SH-SY5Y (cell line): ENCODE data around the gene AACS.

Source experiments
- GATA2 ChIP-seq: IDR thresholded peaks from 2 replicates; pipeline ENCODE4 v1.6.1; 2011; ENCODE audit warnings: mild to moderate bottlenecking, low read depth, low read length
- GATA3 ChIP-seq: IDR thresholded peaks from 2 replicates; pipeline ENCODE4 v1.6.1; 2011; ENCODE audit warnings: low read depth, mild to moderate bottlenecking, low read length, moderate library complexity

The AACS gene, protein sequence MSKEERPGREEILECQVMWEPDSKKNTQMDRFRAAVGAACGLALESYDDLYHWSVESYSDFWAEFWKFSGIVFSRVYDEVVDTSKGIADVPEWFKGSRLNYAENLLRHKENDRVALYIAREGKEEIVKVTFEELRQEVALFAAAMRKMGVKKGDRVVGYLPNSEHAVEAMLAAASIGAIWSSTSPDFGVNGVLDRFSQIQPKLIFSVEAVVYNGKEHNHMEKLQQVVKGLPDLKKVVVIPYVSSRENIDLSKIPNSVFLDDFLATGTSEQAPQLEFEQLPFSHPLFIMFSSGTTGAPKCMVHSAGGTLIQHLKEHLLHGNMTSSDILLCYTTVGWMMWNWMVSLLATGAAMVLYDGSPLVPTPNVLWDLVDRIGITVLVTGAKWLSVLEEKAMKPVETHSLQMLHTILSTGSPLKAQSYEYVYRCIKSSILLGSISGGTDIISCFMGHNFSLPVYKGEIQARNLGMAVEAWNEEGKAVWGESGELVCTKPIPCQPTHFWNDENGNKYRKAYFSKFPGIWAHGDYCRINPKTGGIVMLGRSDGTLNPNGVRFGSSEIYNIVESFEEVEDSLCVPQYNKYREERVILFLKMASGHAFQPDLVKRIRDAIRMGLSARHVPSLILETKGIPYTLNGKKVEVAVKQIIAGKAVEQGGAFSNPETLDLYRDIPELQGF

DNA sequence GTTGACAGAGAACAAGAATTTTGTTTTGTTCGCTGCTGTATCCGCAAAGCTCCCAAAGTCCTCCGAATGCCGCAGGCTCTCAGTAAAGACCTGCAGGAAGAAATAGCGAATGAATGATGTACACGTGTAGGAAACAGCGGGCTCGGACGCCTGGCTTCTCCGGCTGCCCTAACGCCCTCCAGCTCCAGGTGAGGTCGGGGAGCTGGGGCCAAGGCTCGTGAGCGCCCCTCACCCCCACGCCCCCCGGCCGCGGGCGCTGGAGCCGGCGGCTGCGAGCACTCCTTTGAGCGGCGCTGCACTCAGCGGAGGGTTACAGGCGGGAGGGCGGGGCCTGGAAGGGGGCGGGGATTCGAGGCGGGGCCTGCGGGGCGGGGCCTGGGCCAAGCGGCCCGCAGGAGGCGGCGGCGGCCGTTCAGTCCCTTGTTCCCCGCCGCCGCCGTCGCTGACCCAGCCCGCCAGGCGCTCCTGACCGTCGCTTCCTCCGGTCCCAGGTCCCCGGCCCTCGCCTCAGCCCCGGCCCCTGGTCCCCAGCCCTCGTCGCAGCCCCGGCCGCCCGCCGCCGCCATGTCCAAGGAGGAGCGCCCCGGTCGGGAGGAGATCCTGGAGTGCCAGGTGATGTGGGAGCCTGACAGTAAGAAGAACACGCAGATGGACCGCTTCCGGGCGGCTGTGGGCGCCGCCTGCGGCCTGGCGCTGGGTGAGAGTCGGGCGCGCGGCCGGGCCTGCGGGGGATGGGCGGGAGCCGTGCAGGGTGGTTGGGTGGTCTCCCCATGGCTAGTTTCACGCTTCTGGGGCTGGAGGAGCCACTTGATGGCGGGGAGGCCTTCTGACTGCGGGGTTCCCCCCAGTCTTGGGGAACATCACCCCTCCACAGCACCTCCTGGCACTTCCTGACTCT, at the start of gene AACS:
Gene AACS (plus strand): TSS at position 415 of the 898 bp plus-strand sequence. CDS start 150 bp downstream, at position 565.
- no peak for TF ChIP-seq GATA3
- TF ChIP-seq GATA2, result no peak

DNA sequence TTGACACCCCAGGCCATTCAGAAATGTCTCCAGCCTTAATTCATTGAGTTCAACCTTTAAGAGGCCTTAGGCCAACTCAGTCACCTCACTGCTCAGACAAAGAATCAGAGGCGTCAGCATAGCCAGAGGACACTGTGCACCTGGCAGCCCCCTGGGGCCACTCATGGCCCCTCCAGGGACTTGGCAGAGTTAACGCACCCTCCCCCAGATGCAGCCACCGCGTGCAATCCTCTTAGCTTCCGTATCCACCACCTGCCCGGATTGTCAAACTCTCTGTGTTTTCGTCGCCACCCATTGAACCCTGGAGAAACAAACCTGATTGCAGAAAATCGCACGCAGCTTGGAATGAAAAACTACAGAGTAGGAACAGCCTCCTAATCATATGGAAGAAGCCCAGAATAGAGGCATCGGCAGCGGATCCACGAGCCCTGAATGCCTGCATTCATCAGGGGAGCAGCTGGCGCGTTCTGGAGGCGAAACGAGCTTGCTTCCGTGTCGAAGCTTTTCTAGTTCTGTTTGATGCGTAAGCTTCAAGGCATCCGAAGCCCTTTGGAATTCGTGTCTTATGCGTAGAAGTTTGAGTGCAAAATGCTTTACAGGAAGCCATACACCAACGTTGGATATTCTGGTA, 49.4 kb upstream of the AACS start:
- TF ChIP-seq GATA3, result no peak
- no peak for TF ChIP-seq GATA2

DNA sequence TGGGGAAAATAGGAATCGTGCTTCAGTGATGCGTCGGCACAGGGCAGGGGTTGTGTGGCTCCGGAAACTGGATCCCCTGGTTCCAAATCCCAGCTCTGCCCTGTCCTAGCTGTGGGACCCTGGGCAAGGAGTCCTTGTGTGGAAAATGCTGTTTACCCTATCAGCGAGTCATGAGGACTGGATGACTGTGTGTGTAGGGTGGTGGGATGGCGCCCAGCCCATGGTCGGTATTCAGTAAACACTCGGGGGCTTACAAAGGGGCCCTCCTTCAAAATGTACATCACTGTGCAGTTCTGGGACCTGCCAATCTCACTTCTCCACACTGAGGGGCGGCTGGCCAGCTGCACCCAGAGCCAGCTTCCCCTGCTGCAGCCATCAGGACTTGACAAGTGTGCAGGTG, 47.4 kb upstream of the AACS start:
- TF ChIP-seq GATA2 (no peak), GATA3 (no peak)

DNA sequence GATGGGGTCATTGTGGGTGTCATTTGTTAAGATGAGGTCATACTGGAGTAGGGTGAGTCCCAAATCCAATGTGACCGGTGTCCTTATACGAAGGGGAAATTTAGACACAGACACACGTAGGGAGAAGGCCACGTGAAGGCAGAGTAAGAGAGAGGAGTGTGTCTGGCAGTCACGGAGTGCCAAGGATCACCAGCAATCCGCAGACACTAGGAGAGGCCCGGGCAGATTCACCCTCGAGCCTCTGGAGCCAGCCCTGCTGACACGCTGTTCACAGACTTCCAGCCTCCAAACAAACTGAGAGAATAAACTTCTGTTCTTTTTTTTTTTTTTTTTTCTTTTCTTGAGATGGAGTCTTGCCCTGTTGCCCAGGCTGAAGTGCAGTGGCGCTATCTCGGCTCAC, 46.9 kb upstream of the AACS start:
- TF ChIP-seq GATA3 (no peak), GATA2 (no peak)

DNA sequence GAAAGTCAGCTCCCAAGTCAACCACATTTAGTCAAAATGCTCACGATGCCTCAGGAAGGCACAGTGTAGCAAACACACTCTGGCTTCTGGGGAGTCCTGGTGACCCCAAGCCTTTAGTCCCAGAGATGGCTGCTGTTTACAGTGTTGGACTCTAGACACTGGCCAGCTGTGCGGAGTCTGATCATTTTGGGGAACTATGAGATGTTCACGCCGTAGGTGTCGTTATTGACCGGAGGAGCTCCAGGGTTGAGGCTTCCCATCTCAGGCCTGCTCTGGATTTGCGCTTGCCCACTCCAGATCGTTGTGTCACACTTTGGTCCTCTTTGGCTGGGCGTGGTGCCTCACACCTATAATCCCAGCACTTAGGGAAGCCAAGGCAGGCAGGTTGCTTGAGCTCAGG, 44.1 kb upstream of the AACS start:
- no peak for TF ChIP-seq GATA3
- TF ChIP-seq GATA2, result no peak

DNA sequence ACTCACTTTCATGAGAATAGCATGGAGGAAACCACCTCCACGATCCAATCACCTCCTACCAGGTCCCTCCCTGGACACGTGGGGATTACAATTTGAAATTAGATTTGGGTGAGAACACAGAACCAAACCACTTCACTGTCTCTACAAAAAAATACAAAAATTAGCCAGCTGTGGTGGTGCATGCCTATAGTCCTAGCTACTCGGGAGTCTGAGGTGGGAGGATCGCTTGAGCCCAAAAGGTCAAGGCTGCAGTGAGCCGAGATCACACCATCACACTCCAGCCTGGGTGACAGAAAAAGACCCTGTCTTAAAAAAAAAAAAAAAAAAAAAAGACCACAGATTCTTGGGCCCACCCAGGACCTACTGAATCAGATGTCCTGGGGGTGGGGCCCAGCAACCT, 43.5 kb upstream of the AACS start:
- TF ChIP-seq GATA2, result no peak
- TF ChIP-seq GATA3, result no peak

DNA sequence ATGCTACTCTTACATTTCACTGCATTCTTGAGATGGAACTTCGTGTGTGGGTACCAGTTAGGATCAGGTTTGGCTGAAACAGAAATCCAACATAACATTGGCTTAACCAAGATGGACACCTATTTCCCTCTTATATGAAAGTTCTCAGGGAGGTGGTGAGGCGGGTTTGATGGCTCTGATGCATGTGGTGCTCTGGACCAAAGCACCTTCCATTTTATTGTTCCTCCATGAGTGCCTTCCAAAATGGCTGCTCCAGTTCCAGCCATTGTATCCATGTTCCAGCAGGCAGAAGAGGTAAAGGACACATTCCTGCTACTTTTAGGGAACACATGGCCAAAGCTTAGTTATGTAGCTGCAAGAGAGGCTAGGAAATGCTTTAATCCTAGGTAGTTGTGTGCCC, 42.2 kb upstream of the AACS start:
- TF ChIP-seq GATA3, result no peak
- TF ChIP-seq GATA2, result no peak

DNA sequence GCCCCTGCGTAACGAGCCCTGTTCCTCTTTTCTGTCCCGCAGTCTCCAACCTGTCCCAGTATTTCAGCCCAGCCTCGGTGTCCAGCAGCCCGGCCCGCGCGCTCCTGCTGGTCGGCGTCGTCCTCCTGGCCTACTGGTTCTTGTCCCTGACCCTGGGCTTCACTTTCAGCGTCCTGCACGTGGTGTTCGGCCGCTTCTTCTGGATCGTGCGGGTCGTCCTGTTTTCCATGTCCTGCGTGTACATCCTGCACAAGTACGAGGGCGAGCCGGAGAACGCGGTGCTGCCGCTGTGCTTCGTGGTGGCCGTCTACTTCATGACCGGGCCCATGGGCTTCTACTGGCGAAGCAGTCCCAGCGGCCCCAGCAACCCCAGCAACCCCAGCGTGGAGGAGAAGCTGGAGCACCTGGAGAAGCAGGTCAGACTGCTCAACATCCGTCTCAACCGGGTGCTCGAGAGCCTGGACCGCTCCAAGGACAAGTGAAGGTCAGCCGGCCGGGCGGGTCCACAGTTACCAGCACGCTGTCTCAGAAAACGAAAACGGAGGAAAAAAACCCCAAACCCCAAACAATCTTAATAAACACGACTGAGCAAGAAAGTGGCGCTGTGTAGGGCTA, 40.2 kb upstream of the AACS start:
- no peak for TF ChIP-seq GATA3
- no peak for TF ChIP-seq GATA2

DNA sequence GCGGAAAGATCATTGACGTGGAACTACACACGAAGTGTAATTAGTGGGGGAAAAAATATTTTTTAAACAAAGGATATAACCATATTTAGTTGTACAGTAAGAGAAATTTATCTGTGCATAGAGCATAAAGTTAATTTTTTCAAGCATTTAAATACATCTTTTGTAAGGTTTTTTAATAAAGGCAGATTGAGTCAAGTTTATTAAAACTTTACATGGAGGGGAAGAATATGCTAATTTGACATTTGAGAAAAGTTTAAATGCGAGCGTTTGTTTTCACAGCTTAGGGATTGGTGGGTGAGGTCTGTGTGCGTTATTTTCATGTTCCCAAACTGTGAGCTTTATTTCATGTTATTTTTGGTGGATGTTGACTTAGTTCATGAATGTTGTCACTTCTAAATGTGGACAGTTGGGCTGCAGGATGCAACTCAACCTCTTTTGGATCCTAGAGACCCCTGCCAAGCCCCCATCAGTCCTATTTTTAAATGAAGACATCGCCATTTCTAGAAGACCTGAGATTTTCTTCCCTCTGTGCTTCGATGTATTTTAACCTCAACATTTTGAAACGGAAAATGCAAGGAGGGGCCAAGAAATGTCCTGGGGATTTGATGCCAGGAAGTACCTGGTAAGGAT, 39.5 kb upstream of the AACS start:
- no peak for TF ChIP-seq GATA2
- TF ChIP-seq GATA3, result no peak

DNA sequence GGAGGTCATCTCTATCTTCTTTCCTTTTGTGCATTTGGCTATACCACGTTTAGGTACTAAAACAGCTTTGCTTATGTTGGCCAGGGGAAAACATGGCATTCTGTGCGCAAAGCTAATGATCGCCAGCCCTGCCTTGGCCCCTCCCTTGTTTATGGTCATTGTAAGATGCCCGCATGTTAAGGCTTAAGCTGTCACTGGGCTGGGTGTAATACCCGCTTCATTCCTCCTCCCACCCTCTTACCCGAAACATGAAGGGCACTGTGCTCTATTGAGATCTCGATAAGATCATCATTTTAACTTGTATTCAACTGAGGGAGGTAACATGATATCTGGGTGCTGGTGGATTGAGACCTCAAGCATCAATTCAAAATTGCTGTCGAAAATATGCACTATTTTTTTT, 37.1 kb upstream of the AACS start:
- TF ChIP-seq GATA2 (no peak), GATA3 (no peak)

DNA sequence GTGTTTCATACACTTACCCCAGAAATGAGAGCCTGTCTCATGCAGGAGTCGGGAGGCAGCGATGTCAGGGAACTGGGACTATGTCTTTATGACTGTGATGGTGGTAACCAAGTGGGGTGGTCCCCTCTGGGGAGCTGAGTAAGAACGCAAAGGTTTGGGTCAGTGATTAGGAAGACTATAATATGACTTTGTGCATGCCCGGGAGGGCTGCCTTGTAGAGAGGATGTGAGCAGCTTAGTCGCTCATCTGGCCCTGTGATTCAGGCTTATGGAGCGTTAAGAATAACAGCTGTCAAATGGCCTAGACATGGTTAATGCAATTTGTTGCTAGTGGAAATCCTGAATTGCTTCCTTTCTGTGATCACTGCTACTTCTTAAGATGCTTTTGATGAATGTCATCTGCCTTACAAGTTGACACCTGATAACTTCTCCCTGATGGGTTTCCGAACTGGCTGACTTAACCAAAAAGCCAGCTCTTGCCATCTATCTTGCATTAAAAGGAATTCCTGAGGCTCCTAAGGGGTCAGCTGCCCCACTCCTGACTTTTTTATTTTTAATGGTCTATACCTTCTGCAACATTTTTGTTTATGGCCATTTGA, 35.4 kb upstream of the AACS start:
- TF ChIP-seq GATA2, result no peak
- no peak for TF ChIP-seq GATA3

DNA sequence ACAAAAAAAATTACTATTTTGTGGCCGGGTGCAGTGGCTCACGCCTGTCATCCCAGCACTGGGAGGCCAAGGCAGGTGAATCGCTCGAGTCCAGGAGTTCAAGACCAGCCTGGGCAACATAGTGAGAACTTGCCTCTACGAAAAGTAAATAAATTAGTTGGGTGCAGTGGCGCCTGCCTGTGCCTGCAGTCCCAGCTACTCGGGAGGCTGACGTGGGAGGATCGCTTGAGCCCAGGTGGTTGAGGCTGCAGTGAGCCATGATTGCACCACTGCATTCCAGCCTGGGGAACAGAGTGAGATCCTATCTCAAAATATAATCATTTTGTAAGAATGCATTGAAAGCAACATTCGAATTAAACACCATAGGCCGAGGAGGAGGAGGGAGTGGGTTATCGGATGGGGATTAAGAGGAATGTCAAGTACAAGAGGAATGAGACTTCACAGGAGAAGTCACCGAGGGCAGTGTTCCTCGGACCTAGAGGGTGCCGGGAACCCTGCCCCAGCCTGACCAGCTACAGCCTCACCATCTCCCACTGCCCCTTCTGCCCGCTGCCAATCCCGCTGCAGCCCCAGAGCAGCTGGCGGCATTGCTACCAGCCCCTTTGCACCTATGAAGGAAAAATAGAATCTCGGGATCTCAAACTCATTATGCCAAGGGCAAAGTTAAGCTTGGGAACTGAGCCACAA, 32.6 kb upstream of the AACS start:
- TF ChIP-seq GATA3, result no peak
- no peak for TF ChIP-seq GATA2

DNA sequence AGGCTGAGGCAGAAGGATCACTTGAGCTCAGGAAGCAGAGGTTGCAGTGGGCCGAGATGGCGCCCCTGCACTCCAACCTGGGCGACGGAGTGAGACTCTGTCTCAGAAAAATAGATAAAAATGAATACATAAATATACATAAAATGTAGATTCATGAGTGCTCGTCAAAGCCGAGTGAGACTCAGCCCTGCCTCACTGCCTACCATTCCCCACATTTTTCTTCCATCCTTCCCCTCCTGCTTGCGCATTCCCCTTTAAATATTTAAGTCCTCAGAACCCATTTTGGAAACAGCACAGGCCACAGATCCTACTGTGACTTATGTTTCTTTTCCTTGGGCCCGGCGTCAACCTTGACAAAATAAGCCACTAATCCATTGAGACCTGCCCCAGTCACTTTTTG, 31.9 kb upstream of the AACS start:
- TF ChIP-seq GATA2 (no peak), GATA3 (no peak)
